Kidney epithelial cell (primary cell): ENCODE measurements around the gene RBMS1. TPM values are rescaled to one million over a fixed set of nuclear protein-coding genes. Genes with fewer than 3 reads are reported as not detected.

Experiments used
- DNase-seq: peaks from one replicate; pipeline ENCODE4 v3.0.0-alpha.2; 2010; ENCODE audit warnings: low read depth
- H3K27me3 ChIP-seq: 2 replicates; pipeline ENCODE4 v1.6.0; 2011; ENCODE audit warnings: low read length; ENCODE audit not compliant: control insufficient read depth, insufficient read depth
- H3K36me3 ChIP-seq: 2 replicates; pipeline ENCODE4 v1.5.1; 2011; ENCODE audit warnings: low read length; ENCODE audit not compliant: control insufficient read depth, insufficient read depth
- H3K4me3 ChIP-seq: 2 replicates; pipeline ENCODE4 v1.5.1; 2011; ENCODE audit warnings: low read depth, mild to moderate bottlenecking, control low read depth, low read length
- total RNA-seq: library from RNA; depleted of rRNA; stranded (reverse); fragments of >200 nt; gene quantifications from 2 replicates; pipeline ENCODE4 v1.2.3, GENCODE V29; 2015
- TF ChIP-seq, protein P1 (sequence below): IDR thresholded peaks from 2 replicates; pipeline ENCODE4 v1.5.1; 2011; ENCODE audit warnings: mild to moderate bottlenecking, moderate library complexity, low read length, control low read depth, inconsistent platforms; ENCODE audit not compliant: insufficient read depth, poor library complexity, severe bottlenecking

RBMS1 gene
- total RNA-seq, 1 donor from 2014 or later: 52.5 TPM

DNA sequence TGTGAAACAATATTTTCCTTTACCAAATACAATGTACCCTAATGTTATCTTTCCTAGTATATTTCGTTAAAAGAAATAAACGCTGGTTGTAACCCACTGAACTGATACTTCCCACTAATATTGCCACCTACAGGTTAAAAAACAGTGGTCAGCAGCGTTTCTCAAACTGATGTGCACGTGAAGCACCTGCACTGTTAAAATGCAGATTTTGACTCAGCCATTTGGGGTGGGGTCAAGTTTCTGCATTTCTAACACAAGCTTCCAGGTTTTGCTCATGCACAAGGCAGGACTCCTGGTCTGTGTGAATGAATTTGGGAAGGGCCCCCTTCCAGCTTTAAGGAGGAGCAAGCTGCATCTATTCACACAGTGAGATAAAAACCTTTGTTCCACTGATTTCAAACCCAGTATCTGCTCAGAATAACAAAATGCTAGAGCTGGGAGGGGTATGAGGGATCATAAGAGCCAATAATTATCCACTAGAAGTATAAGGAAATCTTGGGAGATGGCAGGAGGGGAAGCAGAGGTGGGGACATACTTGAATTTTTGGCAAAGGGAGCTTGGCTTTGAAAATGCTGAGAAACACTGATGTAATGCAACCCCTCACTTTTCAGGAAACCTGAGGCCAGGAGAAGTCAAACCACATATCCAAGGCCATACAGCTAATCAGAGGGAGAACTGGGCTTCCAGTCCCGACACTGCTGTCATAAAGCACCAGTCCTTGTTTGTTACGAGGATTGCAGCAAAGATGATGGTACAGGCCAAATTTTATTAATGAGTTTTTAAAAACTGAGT lies 116.2 kb downstream of the RBMS1 start:
- no peak overlapping the region for H3K4me3 ChIP-seq
- no peak for DNase-seq
- TF ChIP-seq, protein P1, sequence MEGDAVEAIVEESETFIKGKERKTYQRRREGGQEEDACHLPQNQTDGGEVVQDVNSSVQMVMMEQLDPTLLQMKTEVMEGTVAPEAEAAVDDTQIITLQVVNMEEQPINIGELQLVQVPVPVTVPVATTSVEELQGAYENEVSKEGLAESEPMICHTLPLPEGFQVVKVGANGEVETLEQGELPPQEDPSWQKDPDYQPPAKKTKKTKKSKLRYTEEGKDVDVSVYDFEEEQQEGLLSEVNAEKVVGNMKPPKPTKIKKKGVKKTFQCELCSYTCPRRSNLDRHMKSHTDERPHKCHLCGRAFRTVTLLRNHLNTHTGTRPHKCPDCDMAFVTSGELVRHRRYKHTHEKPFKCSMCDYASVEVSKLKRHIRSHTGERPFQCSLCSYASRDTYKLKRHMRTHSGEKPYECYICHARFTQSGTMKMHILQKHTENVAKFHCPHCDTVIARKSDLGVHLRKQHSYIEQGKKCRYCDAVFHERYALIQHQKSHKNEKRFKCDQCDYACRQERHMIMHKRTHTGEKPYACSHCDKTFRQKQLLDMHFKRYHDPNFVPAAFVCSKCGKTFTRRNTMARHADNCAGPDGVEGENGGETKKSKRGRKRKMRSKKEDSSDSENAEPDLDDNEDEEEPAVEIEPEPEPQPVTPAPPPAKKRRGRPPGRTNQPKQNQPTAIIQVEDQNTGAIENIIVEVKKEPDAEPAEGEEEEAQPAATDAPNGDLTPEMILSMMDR: peak; percentile 31
- no peaks in the 10 kb centered on the region for H3K36me3 ChIP-seq
- H3K27me3 ChIP-seq: no peaks in the 10 kb centered on the region

DNA sequence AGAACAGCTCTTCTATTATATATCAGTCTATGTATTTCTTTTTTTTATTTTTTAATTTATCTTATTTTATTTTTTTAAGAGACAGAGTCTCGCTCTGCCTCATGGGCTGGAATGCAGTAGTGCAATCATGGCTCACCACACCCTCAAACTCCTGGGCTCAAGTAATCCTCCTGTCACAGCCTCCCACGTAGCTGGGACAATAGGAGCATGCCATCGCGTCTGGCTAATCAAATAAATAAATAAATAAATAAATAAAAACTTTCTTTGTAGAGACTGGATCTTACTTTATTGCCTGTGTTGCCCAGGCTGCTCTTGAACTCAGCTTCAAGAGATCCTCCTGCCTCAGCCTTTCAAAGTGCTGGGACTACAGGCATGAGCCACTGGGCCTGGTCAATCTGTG lies 117.0 kb downstream of the RBMS1 start:
- Histone ChIP-seq H3K4me3 (no peak overlapping the region), H3K36me3 (no peaks in the 10 kb centered on the region), H3K27me3 (no peaks in the 10 kb centered on the region)
- TF ChIP-seq, protein P1: no peak
- no peak for DNase-seq

DNA sequence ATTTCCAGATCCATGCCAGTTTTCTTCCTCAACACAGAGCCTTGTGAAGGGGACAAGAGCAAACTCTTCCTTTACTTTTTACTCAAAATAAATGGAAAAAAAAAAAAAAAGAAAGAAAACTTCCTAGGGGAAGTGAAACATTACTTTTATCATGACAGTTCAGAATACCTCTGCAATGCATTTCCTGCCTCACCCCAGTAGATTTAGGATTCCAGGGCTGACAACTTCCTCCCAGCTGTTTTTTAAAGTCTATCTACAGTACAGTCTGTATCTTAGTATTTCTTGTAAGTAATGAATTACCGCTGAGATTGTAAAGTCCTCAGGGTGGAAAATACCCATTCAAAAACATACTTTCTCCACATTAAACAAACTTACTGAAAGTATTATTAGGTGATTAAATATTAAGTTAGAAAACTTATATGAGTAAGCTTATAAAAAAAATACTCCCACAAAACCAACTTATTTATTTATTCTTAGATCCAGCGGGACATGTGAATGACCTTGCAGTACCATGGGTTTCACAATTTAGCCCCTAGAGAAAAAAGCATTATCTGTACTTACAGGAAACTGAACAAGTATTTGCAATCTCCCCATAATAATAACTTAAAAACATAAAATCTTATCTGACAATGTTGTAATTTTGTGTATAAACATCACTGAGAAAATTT lies 117.7 kb downstream of the RBMS1 start:
- TF ChIP-seq, protein P1: no peak
- Histone ChIP-seq H3K36me3 (no peaks in the 10 kb centered on the region), H3K4me3 (no peak overlapping the region), H3K27me3 (no peaks in the 10 kb centered on the region)
- no peak for DNase-seq

DNA sequence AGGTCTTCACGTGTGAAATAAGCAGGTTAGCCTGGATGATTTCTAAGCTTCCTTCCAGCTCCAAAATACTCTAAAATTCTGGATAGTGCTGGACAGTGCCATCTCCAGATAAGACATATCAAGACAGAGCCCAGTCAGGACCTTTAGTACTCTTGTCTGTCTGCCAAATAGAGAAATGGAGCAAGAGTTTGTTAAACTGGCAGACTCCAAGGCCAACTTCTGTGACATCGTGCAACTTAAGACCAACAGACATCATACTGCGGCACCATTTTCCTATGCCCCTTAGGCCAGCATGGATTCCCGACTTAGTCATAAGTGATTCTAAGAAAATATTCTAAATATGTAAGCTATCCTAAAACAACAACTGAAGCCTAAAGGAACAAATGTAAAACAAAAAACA lies 118.6 kb downstream of the RBMS1 start:
- Histone ChIP-seq H3K36me3 (no peaks in the 10 kb centered on the region), H3K4me3 (no peak overlapping the region), H3K27me3 (no peaks in the 10 kb centered on the region)
- TF ChIP-seq, protein P1: no peak
- no peak for DNase-seq

DNA sequence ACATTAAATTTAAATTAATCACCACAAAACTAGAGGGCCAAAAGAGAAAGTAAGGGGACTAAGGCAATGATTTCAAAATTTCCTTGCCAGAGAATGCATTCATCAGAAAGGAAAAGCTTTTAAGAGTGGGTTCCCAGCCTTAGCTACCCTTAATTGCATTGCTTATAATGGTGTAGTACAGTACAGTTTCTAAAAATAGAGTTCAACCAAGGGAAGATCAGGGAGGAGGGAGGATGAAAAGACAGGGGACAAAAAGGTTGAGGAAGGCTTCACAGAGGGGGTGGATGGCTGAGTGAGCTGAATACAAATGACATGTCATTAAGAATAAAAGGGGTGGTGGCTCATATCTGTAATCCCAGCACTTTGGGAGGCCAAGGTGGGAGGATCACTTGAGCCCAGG lies 119.9 kb downstream of the RBMS1 start:
- TF ChIP-seq, protein P1: no peak
- H3K27me3 ChIP-seq: no peaks in the 10 kb centered on the region
- H3K4me3 ChIP-seq: no peak overlapping the region
- no peaks in the 10 kb centered on the region for H3K36me3 ChIP-seq
- no peak for DNase-seq
